GM12891 (cell line): ENCODE measurements around the gene COQ9.
A peak's percentile ranks its signal among the peaks of the same experiment; 100 is the strongest.

Experiments
- POLR2A ChIP-seq: IDR thresholded peaks from 2 replicates; pipeline ENCODE4 v1.6.1; 2011; ENCODE audit warnings: low read depth, low read length, control low read depth
- POLR2AphosphoS5 ChIP-seq: IDR thresholded peaks from 2 replicates; pipeline ENCODE4 v1.6.1; 2011; ENCODE audit warnings: low read depth, low read length, control low read depth
- TAF1 ChIP-seq: IDR thresholded peaks from 2 replicates; pipeline ENCODE4 v1.6.1; 2011; ENCODE audit warnings: low read depth, low read length, control low read depth

GRCh38 chr16:57413301-57413730, 34.0 kb upstream of the COQ9 start:
- peak; percentile 37; the same call in 1 of the 2 replicates for TF ChIP-seq POLR2A
- no peak for TF ChIP-seq TAF1
- TF ChIP-seq POLR2AphosphoS5, result no peak
